Left ventricle myocardium inferior (tissue), 1 donor: Measurements from ENCODE around the gene KRT73. TPM values are rescaled to one million over a fixed set of nuclear protein-coding genes. Genes with fewer than 3 reads are reported as not detected.

Experiments used
- DNase-seq: peaks from one replicate; pipeline ENCODE4 v3.0.0-alpha.2; 2020
- H3K27ac ChIP-seq: fragments of 200-600 bp; replicated peaks from 2 replicates; pipeline ENCODE4 v1.8.0; 2021
- H3K27me3 ChIP-seq: fragments of 200-600 bp; 2 replicates; pipeline ENCODE4 v1.8.0; 2021; ENCODE audit warnings: low read depth
- H3K36me3 ChIP-seq: fragments of 200-600 bp; 2 replicates; pipeline ENCODE4 v1.8.0; 2021
- H3K4me1 ChIP-seq: fragments of 200-600 bp; 2 replicates; pipeline ENCODE4 v1.8.0; 2021
- H3K4me3 ChIP-seq: fragments of 200-600 bp; 2 replicates; pipeline ENCODE4 v1.8.0; 2021; ENCODE audit warnings: mild to moderate bottlenecking, moderate library complexity
- H3K9me3 ChIP-seq: fragments of 200-600 bp; replicated peaks from 2 replicates; pipeline ENCODE4 v1.8.0; 2021
- intact Hi-C: fragments of 100-400 bp; cut with micrococcal nuclease; formaldehyde crosslinking; loops from one replicate; pipeline ENCODE4 v1.11.0; 2022
- total RNA-seq: library from RNA; stranded (reverse); fragmentation: NEBNext Ultra II Directional; extraction: Animal tissue kit (Norgen Biotek cat#: 25700); gene quantifications from one replicate; pipeline ENCODE4 v1.2.1, GENCODE V29; 2021
- TF ChIP-seq, protein P1 (sequence below): fragments of 200-600 bp; IDR thresholded peaks from 2 replicates; pipeline ENCODE4 v1.8.0; 2021; ENCODE audit warnings: antibody characterized with exemption, mild to moderate bottlenecking, borderline replicate concordance
- donor health status: DM: no; HTN: yes; CAD: no; lungs with severe emphysema.

The KRT73 gene
- total RNA-seq, 1 donor from 2014 or later, result not detected

DNA sequence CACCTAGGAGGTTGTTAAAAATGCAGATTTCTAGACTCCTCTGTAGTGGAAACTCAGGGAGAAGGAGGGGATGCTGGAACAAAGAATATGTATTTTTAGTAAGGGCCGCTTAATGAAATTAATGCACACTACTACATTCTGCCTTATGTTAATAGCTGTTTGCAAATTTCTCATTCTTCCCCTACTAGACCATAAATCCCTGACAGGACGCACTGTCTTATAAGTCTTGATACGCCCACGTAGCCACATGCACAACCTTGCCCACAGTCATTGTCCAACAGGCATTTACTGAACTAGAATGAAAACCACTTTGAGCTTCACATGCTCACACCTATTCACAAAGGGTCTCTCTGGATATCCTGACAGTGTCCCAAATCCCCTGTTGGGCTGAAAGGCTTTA lies 23.1 kb upstream of the KRT73 start:
- Histone ChIP-seq H3K4me1 (no peaks in the 10 kb centered on the region), H3K27ac (no peak overlapping the region), H3K9me3 (no peaks in the 10 kb centered on the region), H3K27me3 (peaks cover 53% of the 10 kb centered on the region), H3K36me3 (no peaks in the 10 kb centered on the region), H3K4me3 (no peak overlapping the region)
- DNase-seq, result no peak
- intact Hi-C loops, result no loop called here
- TF ChIP-seq, protein P1, sequence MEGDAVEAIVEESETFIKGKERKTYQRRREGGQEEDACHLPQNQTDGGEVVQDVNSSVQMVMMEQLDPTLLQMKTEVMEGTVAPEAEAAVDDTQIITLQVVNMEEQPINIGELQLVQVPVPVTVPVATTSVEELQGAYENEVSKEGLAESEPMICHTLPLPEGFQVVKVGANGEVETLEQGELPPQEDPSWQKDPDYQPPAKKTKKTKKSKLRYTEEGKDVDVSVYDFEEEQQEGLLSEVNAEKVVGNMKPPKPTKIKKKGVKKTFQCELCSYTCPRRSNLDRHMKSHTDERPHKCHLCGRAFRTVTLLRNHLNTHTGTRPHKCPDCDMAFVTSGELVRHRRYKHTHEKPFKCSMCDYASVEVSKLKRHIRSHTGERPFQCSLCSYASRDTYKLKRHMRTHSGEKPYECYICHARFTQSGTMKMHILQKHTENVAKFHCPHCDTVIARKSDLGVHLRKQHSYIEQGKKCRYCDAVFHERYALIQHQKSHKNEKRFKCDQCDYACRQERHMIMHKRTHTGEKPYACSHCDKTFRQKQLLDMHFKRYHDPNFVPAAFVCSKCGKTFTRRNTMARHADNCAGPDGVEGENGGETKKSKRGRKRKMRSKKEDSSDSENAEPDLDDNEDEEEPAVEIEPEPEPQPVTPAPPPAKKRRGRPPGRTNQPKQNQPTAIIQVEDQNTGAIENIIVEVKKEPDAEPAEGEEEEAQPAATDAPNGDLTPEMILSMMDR, result no peak

DNA sequence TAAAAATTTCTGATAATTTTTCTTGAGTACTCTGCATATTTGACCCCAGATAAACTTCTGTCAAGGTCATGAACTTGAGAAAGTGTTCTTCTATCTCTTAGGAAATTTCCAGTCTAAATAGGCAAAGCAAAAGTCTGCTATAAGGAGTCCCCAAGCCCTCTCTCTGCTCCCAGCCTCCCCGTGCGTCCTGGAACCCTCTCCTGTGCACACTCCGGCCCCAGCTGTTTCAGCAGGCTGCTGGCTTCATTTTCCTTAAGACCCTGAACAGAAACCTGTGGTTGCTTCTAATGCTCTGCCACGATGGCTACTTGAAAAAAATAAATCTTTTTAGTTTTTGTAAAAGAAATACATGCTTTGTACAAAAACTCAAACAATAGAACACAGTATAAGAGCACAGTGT lies 18.9 kb upstream of the KRT73 start:
- DNase-seq, result no peak
- no peak overlapping the region for H3K27ac ChIP-seq
- peaks cover 43% of the 10 kb centered on the region for H3K27me3 ChIP-seq
- peaks cover 4% of the 10 kb centered on the region for H3K4me1 ChIP-seq
- H3K36me3 ChIP-seq, result no peaks in the 10 kb centered on the region
- H3K4me3 ChIP-seq, result no peak overlapping the region
- intact Hi-C loops, result no loop called here
- no peaks in the 10 kb centered on the region for H3K9me3 ChIP-seq
- TF ChIP-seq, protein P1, result no peak

DNA sequence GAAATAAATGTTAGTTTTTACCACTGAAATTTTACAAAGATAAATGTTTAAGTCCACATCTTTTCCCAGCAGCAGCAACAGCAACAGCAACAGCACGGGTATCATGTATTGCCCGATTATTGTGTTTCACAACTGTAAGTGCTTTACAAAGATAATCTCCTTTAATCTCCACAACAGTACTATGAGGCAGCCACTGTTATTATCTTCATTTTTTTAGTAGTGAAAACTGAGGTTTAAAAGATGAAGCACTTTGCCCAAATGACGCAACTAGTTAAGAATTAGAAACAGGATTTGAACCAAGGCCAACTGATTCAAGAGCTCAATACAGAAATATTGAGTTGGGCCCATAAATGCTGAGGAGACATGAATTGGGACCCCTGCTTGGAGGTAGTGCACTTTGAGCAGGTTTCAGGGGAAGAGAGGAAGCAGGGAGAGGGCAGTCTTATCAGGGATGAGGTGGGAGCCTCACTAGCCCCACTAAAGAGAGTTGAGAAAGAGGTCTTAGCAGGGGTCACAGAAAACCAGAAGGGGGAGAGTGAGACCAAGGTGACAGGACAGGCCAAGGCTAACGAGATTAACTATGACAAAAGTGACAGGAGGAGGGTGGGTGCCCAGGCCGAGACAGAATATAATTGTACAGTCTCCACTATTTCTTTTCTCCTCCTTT lies 18.4 kb upstream of the KRT73 start:
- intact Hi-C loops, result no loop called here
- Histone ChIP-seq H3K9me3 (no peaks in the 10 kb centered on the region), H3K27ac (no peak overlapping the region), H3K4me3 (no peak overlapping the region), H3K27me3 (peaks cover 37% of the 10 kb centered on the region), H3K36me3 (no peaks in the 10 kb centered on the region), H3K4me1 (peaks cover 4% of the 10 kb centered on the region)
- no peak for DNase-seq
- TF ChIP-seq, protein P1, result no peak

DNA sequence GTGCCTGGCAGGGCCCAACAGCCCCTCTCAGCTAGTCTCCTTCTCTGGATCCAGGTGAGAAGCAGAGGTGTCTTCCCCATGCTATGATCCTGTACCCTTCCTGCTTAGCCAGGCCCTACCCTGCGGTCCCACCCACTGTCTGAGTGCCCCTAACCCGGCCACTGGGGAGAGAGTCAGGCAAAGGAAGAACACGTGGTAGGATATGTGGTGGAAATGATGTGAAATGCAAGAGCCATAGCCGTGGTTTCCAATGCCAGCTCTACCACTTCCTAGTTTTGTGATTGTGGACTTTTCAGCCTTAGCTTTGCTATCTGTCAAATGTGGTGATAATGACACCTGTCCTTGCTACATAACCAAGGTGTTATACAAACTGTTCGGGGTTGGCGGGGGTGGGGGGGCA lies 17.8 kb upstream of the KRT73 start:
- Histone ChIP-seq H3K4me3 (no peak overlapping the region), H3K9me3 (no peaks in the 10 kb centered on the region), H3K4me1 (peaks cover 4% of the 10 kb centered on the region), H3K36me3 (no peaks in the 10 kb centered on the region), H3K27me3 (peaks cover 32% of the 10 kb centered on the region), H3K27ac (no peak overlapping the region)
- intact Hi-C loops, result no loop called here
- TF ChIP-seq, protein P1, result no peak
- DNase-seq, result no peak

DNA sequence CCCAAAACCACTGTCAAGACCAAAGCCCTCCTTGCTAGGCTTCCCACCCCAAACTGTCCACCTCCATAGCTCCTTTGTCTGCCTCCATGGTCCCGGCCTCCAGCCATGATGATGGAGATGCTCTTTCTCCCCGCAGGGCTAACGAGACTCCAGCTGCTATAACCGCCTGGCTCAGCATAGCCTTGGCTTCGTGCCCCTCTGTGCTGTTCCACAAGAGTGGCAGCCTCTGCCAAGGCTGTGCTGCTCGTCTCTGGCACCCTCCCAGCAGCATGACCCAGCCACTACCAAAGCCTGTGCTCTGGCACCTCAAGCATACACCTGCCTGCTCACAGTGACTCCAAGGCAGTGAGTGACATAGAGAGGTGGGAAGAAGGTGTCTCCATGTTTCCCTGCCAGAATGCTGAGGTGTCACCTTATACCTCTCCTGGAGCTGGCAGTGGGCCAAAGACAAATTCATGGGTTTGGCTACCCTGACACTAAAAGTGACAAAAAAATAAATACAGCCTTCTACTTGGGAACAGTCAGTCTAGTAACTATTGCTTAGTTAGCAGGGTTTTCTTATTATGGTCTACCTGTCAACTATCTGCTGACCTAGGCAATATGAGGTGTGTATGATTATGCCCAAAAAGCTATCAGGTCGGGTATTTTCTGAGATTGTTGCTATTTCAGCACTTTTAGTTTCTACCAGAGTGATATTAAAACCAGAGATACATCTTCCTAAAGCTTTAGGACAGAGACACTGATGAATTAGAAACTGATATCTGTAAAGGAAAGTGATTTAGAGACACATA lies 16.1 kb upstream of the KRT73 start:
- Histone ChIP-seq H3K36me3 (no peaks in the 10 kb centered on the region), H3K27ac (no peak overlapping the region), H3K4me3 (no peak overlapping the region), H3K27me3 (peaks cover 31% of the 10 kb centered on the region), H3K9me3 (no peaks in the 10 kb centered on the region), H3K4me1 (peaks cover 4% of the 10 kb centered on the region)
- intact Hi-C loops, result no loop called here
- peak; percentile 81 for DNase-seq
- TF ChIP-seq, protein P1, result no peak
